Measurements from ENCODE around the gene PDCL2. TPM values are rescaled to one million over a fixed set of nuclear protein-coding genes. Genes with fewer than 3 reads are reported as not detected.
A peak's percentile ranks its signal among the peaks of the same experiment; 100 is the strongest.

PDCL2 gene
- total and polyA plus RNA-seq, 9 of the 15 experiments (the other 6 are each of a cell fraction or from before 2014, with no cell fraction given): 0.62 to 2.5 (median 1.2) TPM

- TF ChIP-seq, protein P1, sequence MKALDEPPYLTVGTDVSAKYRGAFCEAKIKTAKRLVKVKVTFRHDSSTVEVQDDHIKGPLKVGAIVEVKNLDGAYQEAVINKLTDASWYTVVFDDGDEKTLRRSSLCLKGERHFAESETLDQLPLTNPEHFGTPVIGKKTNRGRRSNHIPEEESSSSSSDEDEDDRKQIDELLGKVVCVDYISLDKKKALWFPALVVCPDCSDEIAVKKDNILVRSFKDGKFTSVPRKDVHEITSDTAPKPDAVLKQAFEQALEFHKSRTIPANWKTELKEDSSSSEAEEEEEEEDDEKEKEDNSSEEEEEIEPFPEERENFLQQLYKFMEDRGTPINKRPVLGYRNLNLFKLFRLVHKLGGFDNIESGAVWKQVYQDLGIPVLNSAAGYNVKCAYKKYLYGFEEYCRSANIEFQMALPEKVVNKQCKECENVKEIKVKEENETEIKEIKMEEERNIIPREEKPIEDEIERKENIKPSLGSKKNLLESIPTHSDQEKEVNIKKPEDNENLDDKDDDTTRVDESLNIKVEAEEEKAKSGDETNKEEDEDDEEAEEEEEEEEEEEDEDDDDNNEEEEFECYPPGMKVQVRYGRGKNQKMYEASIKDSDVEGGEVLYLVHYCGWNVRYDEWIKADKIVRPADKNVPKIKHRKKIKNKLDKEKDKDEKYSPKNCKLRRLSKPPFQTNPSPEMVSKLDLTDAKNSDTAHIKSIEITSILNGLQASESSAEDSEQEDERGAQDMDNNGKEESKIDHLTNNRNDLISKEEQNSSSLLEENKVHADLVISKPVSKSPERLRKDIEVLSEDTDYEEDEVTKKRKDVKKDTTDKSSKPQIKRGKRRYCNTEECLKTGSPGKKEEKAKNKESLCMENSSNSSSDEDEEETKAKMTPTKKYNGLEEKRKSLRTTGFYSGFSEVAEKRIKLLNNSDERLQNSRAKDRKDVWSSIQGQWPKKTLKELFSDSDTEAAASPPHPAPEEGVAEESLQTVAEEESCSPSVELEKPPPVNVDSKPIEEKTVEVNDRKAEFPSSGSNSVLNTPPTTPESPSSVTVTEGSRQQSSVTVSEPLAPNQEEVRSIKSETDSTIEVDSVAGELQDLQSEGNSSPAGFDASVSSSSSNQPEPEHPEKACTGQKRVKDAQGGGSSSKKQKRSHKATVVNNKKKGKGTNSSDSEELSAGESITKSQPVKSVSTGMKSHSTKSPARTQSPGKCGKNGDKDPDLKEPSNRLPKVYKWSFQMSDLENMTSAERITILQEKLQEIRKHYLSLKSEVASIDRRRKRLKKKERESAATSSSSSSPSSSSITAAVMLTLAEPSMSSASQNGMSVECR (CRISPR knock-in tag; IDR thresholded peaks at IDR 0.05): peak; percentile 67
- TF ChIP-seq ETV6 (IDR thresholded peaks at IDR 0.05; ENCODE audit: borderline replicate concordance in 1 of 2, low read depth in 2 of 2, low read length in 1 of 2) (0 out of 4 replicates have a peak, but pooled peaks of 1 of the 2 experiments have one; percentile 16), ETV6 (CRISPR knock-in tag; IDR thresholded peaks at IDR 0.05; ENCODE audit: borderline replicate concordance) (no peak), ZSCAN32 (CRISPR knock-in tag; IDR thresholded peaks at IDR 0.05) (no peak), GTF2E2 (tag; IDR thresholded peaks at IDR 0.05) (peak; percentile 63; the same call in 1 of the 2 replicates), FIP1L1 (IDR thresholded peaks at IDR 0.05; ENCODE audit: low read depth, low read length, poor library complexity, severe bottlenecking) (peak; percentile 78), RFX7 (CRISPR knock-in tag; IDR thresholded peaks at IDR 0.05) (no peak), HOXB6 (CRISPR knock-in tag; IDR thresholded peaks at IDR 0.05; ENCODE audit: borderline replicate concordance) (no peak), POU5F1 (IDR thresholded peaks at IDR 0.05; ENCODE audit: borderline replicate concordance, low read depth, low read length, partially characterized antibody) (no peak), PTRF (tag; IDR thresholded peaks at IDR 0.05) (no peak), PHF20 (IDR thresholded peaks at IDR 0.05; ENCODE audit: partially characterized antibody) (no peak), ZBTB9 (CRISPR knock-in tag; IDR thresholded peaks at IDR 0.05) (no peak), DIDO1 (tag; IDR thresholded peaks at IDR 0.05; ENCODE audit: low read depth) (no peak), ZNF57 (CRISPR knock-in tag; IDR thresholded peaks at IDR 0.05) (no peak), ILK (tag; IDR thresholded peaks at IDR 0.05; ENCODE audit: borderline replicate concordance, low read depth) (no peak), ZNF124 (CRISPR knock-in tag; IDR thresholded peaks at IDR 0.05) (no peak), ETS2 (tag; IDR thresholded peaks at IDR 0.05; ENCODE audit: borderline replicate concordance, poor library complexity, severe bottlenecking) (no peak)
- TF ChIP-seq, protein P2, sequence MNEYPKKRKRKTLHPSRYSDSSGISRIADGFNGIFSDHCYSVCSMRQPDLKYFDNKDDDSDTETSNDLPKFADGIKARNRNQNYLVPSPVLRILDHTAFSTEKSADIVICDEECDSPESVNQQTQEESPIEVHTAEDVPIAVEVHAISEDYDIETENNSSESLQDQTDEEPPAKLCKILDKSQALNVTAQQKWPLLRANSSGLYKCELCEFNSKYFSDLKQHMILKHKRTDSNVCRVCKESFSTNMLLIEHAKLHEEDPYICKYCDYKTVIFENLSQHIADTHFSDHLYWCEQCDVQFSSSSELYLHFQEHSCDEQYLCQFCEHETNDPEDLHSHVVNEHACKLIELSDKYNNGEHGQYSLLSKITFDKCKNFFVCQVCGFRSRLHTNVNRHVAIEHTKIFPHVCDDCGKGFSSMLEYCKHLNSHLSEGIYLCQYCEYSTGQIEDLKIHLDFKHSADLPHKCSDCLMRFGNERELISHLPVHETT (CRISPR knock-in tag; conservative IDR thresholded peaks at IDR 0.05 in 1 of 2, IDR thresholded peaks at IDR 0.05 in 1 of 2): peak in 1 of 2 experiments; percentile 99; a peak in 2 of 4 replicates
Measured at GRCh38 chr4:55545641-55546505, 46.2 kb downstream of the PDCL2 start (continued).

Data from K562 (cell line).